ENCODE measurements around the gene NAA35. TPM values are rescaled to one million over a fixed set of nuclear protein-coding genes. Genes with fewer than 3 reads are reported as not detected.

Gene NAA35
- total RNA-seq, 1 experiment from 2014 or later = 12.2 TPM

DNA sequence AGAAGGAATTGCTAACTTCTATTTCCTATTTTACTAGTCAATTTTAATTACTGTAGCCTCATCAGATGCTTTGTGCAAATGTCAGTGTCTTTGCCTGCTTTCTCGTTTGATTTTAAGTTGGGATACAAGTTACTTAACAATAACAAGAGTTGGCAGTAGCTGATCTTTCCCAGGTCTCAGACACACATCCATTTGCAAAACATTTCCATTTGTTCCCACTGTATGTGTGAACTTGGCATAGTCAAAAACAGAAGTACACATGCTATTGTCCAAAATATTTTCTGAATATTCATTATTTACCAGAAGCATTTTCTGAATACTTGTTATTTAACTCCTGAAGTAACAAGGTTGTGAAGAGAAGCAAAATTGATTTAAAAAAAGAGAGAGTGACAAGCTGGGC lies 35.0 kb upstream of the NAA35 start:
- no peak overlapping the region for H3K4me2 ChIP-seq (ENCODE audit: low read length)

GRCh38 chr9:85909390-85909789 lies 31.6 kb upstream of the NAA35 start:
- no peaks in the 10 kb centered on the region for H3K36me3 ChIP-seq (ENCODE audit: low read depth, low read length)
- H3K79me2 ChIP-seq (ENCODE audit: low read length) = no peaks in the 10 kb centered on the region
- H3K9me3 ChIP-seq (ENCODE audit: low read length) = no peaks in the 10 kb centered on the region
- ChIA-PET CTCF (no interaction called here), POLR2A (ENCODE audit: unreplicated experiment) (no interaction called here)
- H3K4me1 ChIP-seq (ENCODE audit: insufficient read depth, low read length) = no peaks in the 10 kb centered on the region
- ATAC-seq (no peak), DNase-seq (no peak)
- no peaks in the 10 kb centered on the region for H3K27me3 ChIP-seq (ENCODE audit: low read length)
- intact Hi-C loops (cut with micrococcal nuclease) = no loop called here
- no peaks in the 10 kb centered on the region for H3F3A ChIP-seq (ENCODE audit: low read length, unreplicated experiment)
- no TSS peak for BruUV-seq (replicated peaks)
- no peaks in the 10 kb centered on the region for H4K20me1 ChIP-seq (ENCODE audit: low read length)
- no peak overlapping the region for H3K4me2 ChIP-seq (ENCODE audit: low read length)
- no peak overlapping the region for H3K4me3 ChIP-seq (ENCODE audit: low read length)
- no peak overlapping the region for H2AFZ ChIP-seq (ENCODE audit: low read length)
- H3K9ac ChIP-seq (ENCODE audit: low read length) = no peak overlapping the region
- H3K9me2 ChIP-seq (replicated peaks; ENCODE audit: low read length) = no peaks in the 10 kb centered on the region
- no peak for TF ChIP-seq EZH2phosphoT487 (IDR thresholded peaks at IDR 0.05; ENCODE audit: borderline replicate concordance, low read length)
- TF ChIP-seq EZH2 (IDR thresholded peaks at IDR 0.05; ENCODE audit: low read length, unreplicated experiment) = no peak
- TF ChIP-seq, protein P1, sequence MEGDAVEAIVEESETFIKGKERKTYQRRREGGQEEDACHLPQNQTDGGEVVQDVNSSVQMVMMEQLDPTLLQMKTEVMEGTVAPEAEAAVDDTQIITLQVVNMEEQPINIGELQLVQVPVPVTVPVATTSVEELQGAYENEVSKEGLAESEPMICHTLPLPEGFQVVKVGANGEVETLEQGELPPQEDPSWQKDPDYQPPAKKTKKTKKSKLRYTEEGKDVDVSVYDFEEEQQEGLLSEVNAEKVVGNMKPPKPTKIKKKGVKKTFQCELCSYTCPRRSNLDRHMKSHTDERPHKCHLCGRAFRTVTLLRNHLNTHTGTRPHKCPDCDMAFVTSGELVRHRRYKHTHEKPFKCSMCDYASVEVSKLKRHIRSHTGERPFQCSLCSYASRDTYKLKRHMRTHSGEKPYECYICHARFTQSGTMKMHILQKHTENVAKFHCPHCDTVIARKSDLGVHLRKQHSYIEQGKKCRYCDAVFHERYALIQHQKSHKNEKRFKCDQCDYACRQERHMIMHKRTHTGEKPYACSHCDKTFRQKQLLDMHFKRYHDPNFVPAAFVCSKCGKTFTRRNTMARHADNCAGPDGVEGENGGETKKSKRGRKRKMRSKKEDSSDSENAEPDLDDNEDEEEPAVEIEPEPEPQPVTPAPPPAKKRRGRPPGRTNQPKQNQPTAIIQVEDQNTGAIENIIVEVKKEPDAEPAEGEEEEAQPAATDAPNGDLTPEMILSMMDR (conservative IDR thresholded peaks at IDR 0.05; ENCODE audit: low read depth, low read length) = no peak
- no peak overlapping the region for H3K27ac ChIP-seq (ENCODE audit: low read length)

More for the DNA sequence above, 35.0 kb upstream of the NAA35 start:
- H4K20me1 ChIP-seq (ENCODE audit: low read length) = no peaks in the 10 kb centered on the region
- no TSS peak for BruUV-seq (replicated peaks)
- H3K4me1 ChIP-seq (ENCODE audit: insufficient read depth, low read length) = no peaks in the 10 kb centered on the region
- no peak overlapping the region for H3K27ac ChIP-seq (ENCODE audit: low read length)
- H3K9me2 ChIP-seq (replicated peaks; ENCODE audit: low read length) = no peaks in the 10 kb centered on the region
- H3K9ac ChIP-seq (ENCODE audit: low read length) = no peak overlapping the region
- no peaks in the 10 kb centered on the region for H3K36me3 ChIP-seq (ENCODE audit: low read depth, low read length)
- H3F3A ChIP-seq (ENCODE audit: low read length, unreplicated experiment) = no peaks in the 10 kb centered on the region
- POLR2A ChIA-PET (ENCODE audit: unreplicated experiment) = no interaction called here
- CTCF ChIA-PET = no interaction called here
- ATAC-seq (no peak), DNase-seq (no peak)
- H3K27me3 ChIP-seq (ENCODE audit: low read length) = no peaks in the 10 kb centered on the region
- H3K9me3 ChIP-seq (ENCODE audit: low read length) = no peaks in the 10 kb centered on the region
- intact Hi-C loops (cut with micrococcal nuclease) = no loop called here
- no peaks in the 10 kb centered on the region for H3K79me2 ChIP-seq (ENCODE audit: low read length)
- H3K4me3 ChIP-seq (ENCODE audit: low read length) = no peak overlapping the region
- H2AFZ ChIP-seq (ENCODE audit: low read length) = no peak overlapping the region
- TF ChIP-seq, protein P1 (conservative IDR thresholded peaks at IDR 0.05; ENCODE audit: low read depth, low read length) = no peak
- TF ChIP-seq EZH2phosphoT487 (IDR thresholded peaks at IDR 0.05; ENCODE audit: borderline replicate concordance, low read length) (no peak), EZH2 (IDR thresholded peaks at IDR 0.05; ENCODE audit: low read length, unreplicated experiment) (no peak)

- H3K27me3 ChIP-seq (ENCODE audit: low read length) = no peaks in the 10 kb centered on the region
- ChIA-PET POLR2A (ENCODE audit: unreplicated experiment) (no interaction called here), CTCF (no interaction called here)
- H3K4me1 ChIP-seq (ENCODE audit: insufficient read depth, low read length) = no peaks in the 10 kb centered on the region
- H3K9me2 ChIP-seq (replicated peaks; ENCODE audit: low read length) = no peaks in the 10 kb centered on the region
- H3K9me3 ChIP-seq (ENCODE audit: low read length) = no peaks in the 10 kb centered on the region
- no peak overlapping the region for H3K27ac ChIP-seq (ENCODE audit: low read length)
- no peak overlapping the region for H3K4me2 ChIP-seq (ENCODE audit: low read length)
- ATAC-seq = no peak
- BruUV-seq (replicated peaks) = no TSS peak
- no peaks in the 10 kb centered on the region for H4K20me1 ChIP-seq (ENCODE audit: low read length)
- no peak overlapping the region for H3K4me3 ChIP-seq (ENCODE audit: low read length)
- intact Hi-C loops (cut with micrococcal nuclease) = no loop called here
- TF ChIP-seq, protein P1 (conservative IDR thresholded peaks at IDR 0.05; ENCODE audit: low read depth, low read length) = no peak
- no peak for TF ChIP-seq EZH2 (IDR thresholded peaks at IDR 0.05; ENCODE audit: low read length, unreplicated experiment)
- no peak for TF ChIP-seq EZH2phosphoT487 (IDR thresholded peaks at IDR 0.05; ENCODE audit: borderline replicate concordance, low read length)
- no peaks in the 10 kb centered on the region for H3K79me2 ChIP-seq (ENCODE audit: low read length)
- H3F3A ChIP-seq (ENCODE audit: low read length, unreplicated experiment) = no peaks in the 10 kb centered on the region
- H3K9ac ChIP-seq (ENCODE audit: low read length) = no peak overlapping the region
- H2AFZ ChIP-seq (ENCODE audit: low read length) = no peak overlapping the region
- no peaks in the 10 kb centered on the region for H3K36me3 ChIP-seq (ENCODE audit: low read depth, low read length)
- DNase-seq = no peak
Observed at GRCh38 chr9:85914108-85914507, 26.8 kb upstream of the NAA35 start.
